Endothelial cell of umbilical vein (primary cell): Measurements from ENCODE around the gene ARHGAP42. TPM values are rescaled to one million over a fixed set of nuclear protein-coding genes. Genes with fewer than 3 reads are reported as not detected.

ENCODE experiments used
- BruUV-seq: library from RNA; stranded (reverse); fragments of 400-500 nt; replicated peaks from 2 replicates; lab custom pipeline; 2021; lab: Mats Ljungman, UMichigan
- CTCF ChIA-PET: fragments of 300-600, 350-600 bp; sonication (Branson Sonifier 250); formaldehyde crosslinking; loops from one replicate; lab custom pipeline; 2021; ENCODE audit warnings: antibody characterized with exemption, inconsistent platforms; lab: Charles Lee
- POLR2A ChIA-PET: fragments of 300-600, 350-600 bp; sonication (Branson Sonifier 250); formaldehyde crosslinking; loops from one replicate; lab custom pipeline; 2021; ENCODE audit warnings: antibody characterized with exemption, inconsistent platforms; lab: Charles Lee
- DNase-seq: peaks from one replicate; pipeline ENCODE4 v3.0.0-alpha.2; 2011; ENCODE audit warnings: low read depth, low spot score
- FAIRE-seq: peaks from 2 replicates; lab custom pipeline; 2011; peaks lifted over from hg19 to GRCh38; lab: Jason Lieb, UNC
- H2AFZ ChIP-seq: 2 replicates; pipeline ENCODE4 v1.6.0; 2012; ENCODE audit warnings: low read depth, low read length, control low read depth, inconsistent platforms
- H3K27ac ChIP-seq: 2 replicates; pipeline ENCODE4 v1.5.1; 2011; ENCODE audit warnings: low read depth, mild to moderate bottlenecking, control low read depth, low read length, moderate library complexity; ENCODE audit not compliant: insufficient read depth
- H3K27me3 ChIP-seq, 2 experiments: 2 replicates each; pipeline versions ENCODE4 v1.6.0 to v1.6.1; 2011; ENCODE audit warnings: low read length in 2 of 2, mixed read lengths in 1 of 2; ENCODE audit not compliant: control insufficient read depth in 2 of 2, insufficient read depth in 2 of 2
- H3K36me3 ChIP-seq, 2 experiments: 2 replicates in 1 of 2; 3 replicates in 1 of 2; pipeline ENCODE4 v1.5.1; 2011; ENCODE audit warnings: low read length in 2 of 2, mild to moderate bottlenecking in 1 of 2, moderate library complexity in 1 of 2; ENCODE audit not compliant: control insufficient read depth in 2 of 2, insufficient read depth in 2 of 2; ENCODE audit errors: extremely low read depth in 1 of 2
- H3K4me1 ChIP-seq: 3 replicates; pipeline ENCODE4 v1.5.1; 2011; ENCODE audit warnings: mild to moderate bottlenecking, low read length; ENCODE audit not compliant: control insufficient read depth, insufficient read depth; ENCODE audit errors: extremely low read depth
- H3K4me2 ChIP-seq: 2 replicates; pipeline ENCODE4 v1.6.1; 2011; ENCODE audit warnings: low read length, control low read depth, mixed read lengths; ENCODE audit not compliant: insufficient read depth
- H3K4me3 ChIP-seq, 3 experiments: fragments of 200-600 bp in 1 of 3; sonication (generic), shearing (Covaris generic) in 1 of 3; replicated peaks in 1 of 3; 2 replicates each; pipeline ENCODE4 v1.5.1; 2011 to 2016; ENCODE audit warnings: control low read depth in 3 of 3, low read length in 3 of 3, mild to moderate bottlenecking in 2 of 3, inconsistent platforms in 1 of 3, low read depth in 1 of 3, moderate library complexity in 1 of 3; ENCODE audit not compliant: insufficient read depth in 1 of 3
- H3K79me2 ChIP-seq: 2 replicates; pipeline ENCODE4 v1.6.0; 2012; ENCODE audit warnings: low read length, inconsistent platforms; ENCODE audit not compliant: control insufficient read depth, insufficient read depth
- H3K9ac ChIP-seq: replicated peaks from 2 replicates; pipeline ENCODE3; 2011; ENCODE audit warnings: low read length, control low read depth; ENCODE audit not compliant: insufficient read depth; ENCODE audit errors: extremely low read depth
- H3K9me1 ChIP-seq: replicated peaks from 3 replicates; pipeline ENCODE4 v1.6.0; 2011; ENCODE audit warnings: mild to moderate bottlenecking, low read length; ENCODE audit not compliant: control insufficient read depth, insufficient read depth; ENCODE audit errors: extremely low read depth
- H3K9me3 ChIP-seq: replicated peaks from 2 replicates; pipeline ENCODE4 v1.5.1; 2012; ENCODE audit warnings: low read length, inconsistent platforms; ENCODE audit not compliant: control insufficient read depth, insufficient read depth
- H4K20me1 ChIP-seq: replicated peaks from 2 replicates; pipeline ENCODE3; 2011; ENCODE audit warnings: mild to moderate bottlenecking, low read length; ENCODE audit not compliant: control insufficient read depth, insufficient read depth; ENCODE audit errors: extremely low read depth
- EZH2 ChIP-seq: IDR thresholded peaks from 2 replicates; pipeline ENCODE4 v1.6.1; 2012; ENCODE audit warnings: borderline replicate concordance, low read depth, mild to moderate bottlenecking, moderate library complexity, low read length, inconsistent platforms; ENCODE audit not compliant: severe bottlenecking
- FOS ChIP-seq: IDR thresholded peaks from 2 replicates; pipeline ENCODE4 v1.6.1; 2011; ENCODE audit warnings: mild to moderate bottlenecking, low read length, moderate library complexity, borderline replicate concordance; ENCODE audit not compliant: insufficient read depth
- GATA2 ChIP-seq: IDR thresholded peaks from 2 replicates; pipeline ENCODE4 v1.7.0; 2011; ENCODE audit warnings: low read depth, mild to moderate bottlenecking, moderate library complexity, mixed read lengths, low read length; ENCODE audit not compliant: insufficient read length, insufficient read depth
- JUN ChIP-seq: IDR thresholded peaks from 2 replicates; pipeline ENCODE4 v1.6.1; 2011; ENCODE audit warnings: borderline replicate concordance, low read depth; ENCODE audit not compliant: insufficient read length, insufficient read depth
- MYC ChIP-seq: IDR thresholded peaks from one replicate; pipeline ENCODE4 v1.6.1; 2011; ENCODE audit warnings: mild to moderate bottlenecking, low read depth, low read length
- POLR2A ChIP-seq: IDR thresholded peaks from 2 replicates; pipeline ENCODE4 v1.6.1; 2012; ENCODE audit warnings: low read depth, mild to moderate bottlenecking, control low read depth, low read length
- POLR2AphosphoS5 ChIP-seq: IDR thresholded peaks from 2 replicates; pipeline ENCODE4 v1.6.1; 2012; ENCODE audit warnings: low read depth, mild to moderate bottlenecking, control low read depth, low read length, moderate library complexity; ENCODE audit not compliant: insufficient read depth
- dilution Hi-C: fragments of 300-500 bp; cut with MboI; formaldehyde crosslinking; loops from one replicate; pipeline ENCODE4 v1.15.0; 2019; ENCODE audit warnings: low sequenced_read_pairs; ENCODE audit not compliant: extremely low pct_ligation_motif_present
- intact Hi-C: fragments of 100-400 bp; cut with micrococcal nuclease; formaldehyde crosslinking; loops from one replicate; pipeline ENCODE4 v1.10.0; 2022
- polyA plus RNA-seq, 4 experiments: library from polyadenylated mRNA; depleted of rRNA in 3 of 4; stranded (reverse) in 3 of 4; unstranded in 1 of 4; fragments of >200 nt; gene quantifications; 2 replicates each; pipeline versions ENCODE4 v1.2.1 to v1.2.3, GENCODE V29; 2011 to 2012; ENCODE audit warnings: missing spikeins in 1 of 4
- total RNA-seq: library from RNA; stranded (reverse); gene quantifications from 2 replicates; pipeline ENCODE4 v1.2.3, GENCODE V29; 2021
- TF ChIP-seq, protein P1 (sequence below): IDR thresholded peaks from 2 replicates; pipeline ENCODE4 v1.6.1; 2011; ENCODE audit not compliant: insufficient read depth, insufficient read length
- TF ChIP-seq, protein P2 (sequence below), 2 donors: IDR thresholded peaks; 1 replicate in 1 of 2; 2 replicates in 1 of 2; pipeline ENCODE4 v1.5.1; 2011; ENCODE audit warnings: low read length in 2 of 2, mild to moderate bottlenecking in 2 of 2, moderate library complexity in 2 of 2, control low read depth in 1 of 2, inconsistent platforms in 1 of 2, low read depth in 1 of 2; ENCODE audit not compliant: insufficient read depth in 1 of 2; ENCODE audit errors: extremely low read depth in 1 of 2

Gene ARHGAP42
- total and polyA plus RNA-seq, 2 donors (not counting 3 experiments of a cell fraction or from before 2014, with no cell fraction given) = 1.8 to 2.4 TPM

GRCh38 chr11:100738701-100739270, 51.7 kb downstream of the ARHGAP42 start:
- Histone ChIP-seq H3K9me1 (no peaks in the 10 kb centered on the region), H3K27me3 (no peaks in the 10 kb centered on the region), H3K4me1 (peaks cover 11% of the 10 kb centered on the region), H3K9me3 (no peaks in the 10 kb centered on the region), H4K20me1 (no peaks in the 10 kb centered on the region), H3K4me2 (no peak overlapping the region), H3K79me2 (no peaks in the 10 kb centered on the region), H2AFZ (no peak overlapping the region), H3K36me3 (no peaks in the 10 kb centered on the region), H3K27ac (no peak overlapping the region), H3K9ac (no peak overlapping the region), H3K4me3 (no peak overlapping the region)
- peak; percentile 30 for DNase-seq
- FAIRE-seq = no peak
- dilution Hi-C loops (no loop called here), intact Hi-C loops (loop anchor here (5.0 kb wide), 1 partner anchor 51 kb away; the partner anchor contains the start of gene ARHGAP42)
- ChIA-PET CTCF (interaction anchor here (1.0 to 1.3 kb wide), 2 partner anchors 13 to 19 kb away, joined by 4 read pairs; no protein-coding TSS in a partner anchor), POLR2A (no interaction called here)
- no peak for TF ChIP-seq MYC
- TF ChIP-seq JUN = no peak
- TF ChIP-seq, protein P1, sequence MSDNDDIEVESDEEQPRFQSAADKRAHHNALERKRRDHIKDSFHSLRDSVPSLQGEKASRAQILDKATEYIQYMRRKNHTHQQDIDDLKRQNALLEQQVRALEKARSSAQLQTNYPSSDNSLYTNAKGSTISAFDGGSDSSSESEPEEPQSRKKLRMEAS = no peak
- TF ChIP-seq GATA2 = no peak
- TF ChIP-seq POLR2AphosphoS5 = no peak
- TF ChIP-seq FOS = no peak
- TF ChIP-seq, protein P2, sequence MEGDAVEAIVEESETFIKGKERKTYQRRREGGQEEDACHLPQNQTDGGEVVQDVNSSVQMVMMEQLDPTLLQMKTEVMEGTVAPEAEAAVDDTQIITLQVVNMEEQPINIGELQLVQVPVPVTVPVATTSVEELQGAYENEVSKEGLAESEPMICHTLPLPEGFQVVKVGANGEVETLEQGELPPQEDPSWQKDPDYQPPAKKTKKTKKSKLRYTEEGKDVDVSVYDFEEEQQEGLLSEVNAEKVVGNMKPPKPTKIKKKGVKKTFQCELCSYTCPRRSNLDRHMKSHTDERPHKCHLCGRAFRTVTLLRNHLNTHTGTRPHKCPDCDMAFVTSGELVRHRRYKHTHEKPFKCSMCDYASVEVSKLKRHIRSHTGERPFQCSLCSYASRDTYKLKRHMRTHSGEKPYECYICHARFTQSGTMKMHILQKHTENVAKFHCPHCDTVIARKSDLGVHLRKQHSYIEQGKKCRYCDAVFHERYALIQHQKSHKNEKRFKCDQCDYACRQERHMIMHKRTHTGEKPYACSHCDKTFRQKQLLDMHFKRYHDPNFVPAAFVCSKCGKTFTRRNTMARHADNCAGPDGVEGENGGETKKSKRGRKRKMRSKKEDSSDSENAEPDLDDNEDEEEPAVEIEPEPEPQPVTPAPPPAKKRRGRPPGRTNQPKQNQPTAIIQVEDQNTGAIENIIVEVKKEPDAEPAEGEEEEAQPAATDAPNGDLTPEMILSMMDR (IDR thresholded peaks at IDR 0.05; ENCODE audit: extremely low read depth in 1 of 2, insufficient read depth in 1 of 2, low read depth in 1 of 2, low read length in 2 of 2) = no peak
- TF ChIP-seq EZH2 = no peak
- no peak for TF ChIP-seq POLR2A
- BruUV-seq = no TSS peak
